ENCODE measurements around the gene ASH1L.

The ASH1L gene

GRCh38 chr1:155326020-155326526 lies 236.5 kb downstream of the ASH1L start:
- DNase-seq, result no peak

- DNase-seq, result no peak
These were observed 237.1 kb downstream of the ASH1L start for GRCh38 chr1:155325603-155325893.

DNA sequence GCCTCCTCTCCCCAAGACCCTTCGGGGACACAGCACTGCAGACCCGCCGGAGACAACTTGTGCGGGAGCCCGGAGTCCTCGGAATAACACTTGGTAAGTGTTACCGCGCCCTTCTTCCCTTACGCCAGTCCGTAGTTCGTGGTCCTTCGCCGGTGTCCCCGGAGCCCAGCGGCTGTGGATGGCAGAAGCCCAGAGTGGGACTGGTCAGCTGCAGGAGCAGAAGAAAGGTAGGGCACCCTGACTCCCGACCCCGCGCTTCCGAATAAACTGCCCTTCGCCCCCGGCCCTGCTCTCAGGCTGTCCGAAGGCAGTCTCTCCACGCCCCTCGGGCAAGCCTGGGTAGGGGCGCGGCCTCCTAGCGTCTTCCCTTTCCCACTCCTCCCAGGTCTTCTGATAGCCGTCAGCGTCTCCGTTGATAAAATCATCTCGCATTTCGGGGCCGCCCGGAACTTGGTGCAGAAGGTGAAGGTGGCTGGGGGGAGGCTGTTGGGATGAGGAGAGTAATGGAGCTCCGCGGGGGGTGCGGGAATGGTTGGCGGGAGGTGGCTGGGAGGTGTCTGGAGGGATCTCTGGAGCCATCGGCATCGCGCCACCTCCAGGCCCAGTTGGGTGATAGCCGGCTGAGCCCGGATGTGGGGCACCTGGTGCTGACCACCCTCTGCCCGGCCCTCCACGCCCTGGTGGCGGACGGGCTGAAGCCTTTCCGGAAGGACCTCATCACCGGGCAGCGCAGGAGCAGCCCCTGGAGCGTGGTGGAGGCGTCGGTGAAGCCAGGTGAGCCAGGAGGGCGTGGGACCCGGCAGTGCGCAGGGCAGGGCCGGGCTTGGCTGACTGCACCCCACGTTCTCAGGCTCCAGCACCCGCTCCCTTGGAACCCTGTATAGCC lies 237.6 kb downstream of the ASH1L start:
- no peak for DNase-seq

GRCh38 chr1:155324037-155324716 lies 238.4 kb downstream of the ASH1L start:
- DNase-seq, result peak; percentile 90 to 94

GRCh38 chr1:155323729-155324036 lies 238.9 kb downstream of the ASH1L start:
- DNase-seq, result peak; percentile 55 to 78

- peak; percentile 58 to 80 for DNase-seq
These were observed 239.5 kb downstream of the ASH1L start for GRCh38 chr1:155322953-155323728.

DNA sequence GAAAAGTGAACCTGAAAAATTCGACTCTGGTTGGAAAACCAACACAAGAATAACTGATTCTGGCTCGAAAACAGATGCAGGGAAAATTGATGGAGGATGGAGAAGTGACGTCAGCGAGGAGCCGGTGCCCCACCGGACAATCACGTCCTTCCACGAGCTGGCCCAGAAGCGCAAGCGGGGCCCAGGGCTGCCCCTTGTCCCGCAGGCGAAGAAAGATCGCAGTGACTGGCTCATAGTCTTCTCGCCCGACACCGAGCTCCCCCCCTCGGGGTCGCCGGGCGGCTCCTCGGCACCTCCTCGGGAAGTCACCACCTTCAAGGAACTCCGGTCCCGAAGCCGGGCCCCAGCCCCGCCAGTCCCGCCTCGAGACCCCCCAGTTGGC lies 240.0 kb downstream of the ASH1L start:
- peak in 1 of 2 donors; percentile 31 for DNase-seq

DNA sequence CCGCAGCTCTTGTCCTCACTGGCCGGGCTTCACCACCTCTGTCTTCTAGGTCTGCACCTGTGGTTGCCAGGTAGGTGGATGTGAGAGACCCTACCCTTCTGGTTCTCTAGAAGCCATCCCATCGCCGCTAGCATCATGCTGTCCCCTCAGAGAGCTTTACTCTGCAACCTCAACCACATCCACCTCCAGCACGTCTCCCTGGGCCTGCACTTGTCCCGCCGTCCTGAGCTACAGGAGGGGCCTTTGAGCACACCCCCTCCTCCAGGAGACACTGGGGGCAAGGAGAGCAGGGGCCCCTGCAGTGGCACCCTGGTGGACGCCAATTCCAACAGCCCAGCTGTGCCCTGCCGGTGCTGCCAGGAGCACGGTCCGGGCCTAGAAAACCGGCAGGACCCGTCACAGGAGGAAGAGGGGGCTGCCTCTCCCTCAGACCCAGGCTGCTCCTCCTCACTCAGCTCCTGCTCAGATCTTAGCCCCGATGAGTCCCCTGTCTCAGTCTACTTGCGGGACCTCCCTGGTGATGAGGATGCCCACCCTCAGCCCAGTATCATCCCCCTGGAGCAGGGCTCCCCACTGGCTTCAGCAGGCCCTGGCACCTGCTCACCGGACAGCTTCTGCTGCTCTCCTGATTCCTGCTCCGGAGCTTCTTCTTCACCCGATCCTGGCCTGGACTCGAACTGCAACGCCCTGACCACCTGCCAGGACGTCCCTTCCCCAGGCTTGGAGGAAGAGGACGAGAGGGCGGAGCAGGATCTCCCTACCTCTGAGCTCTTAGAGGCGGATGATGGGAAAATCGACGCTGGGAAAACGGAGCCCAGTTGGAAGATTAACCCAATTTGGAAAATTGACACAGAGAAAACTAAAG lies 240.7 kb downstream of the ASH1L start:
- DNase-seq, result no peak

- peak; percentile 41 to 70 for DNase-seq
These were observed 241.7 kb downstream of the ASH1L start, which contains the start of gene RUSC1 for GRCh38 chr1:155320661-155321617. TSS of gene RUSC1 (plus strand) at chr1:155320894. CDS start at chr1:155321774, 880 bp downstream.

GRCh38 chr1:155320252-155320651 lies 242.4 kb downstream of the ASH1L start:
- no peak for DNase-seq

GRCh38 chr1:155319536-155319935 lies 243.1 kb downstream of the ASH1L start:
- no peak for DNase-seq

DNA sequence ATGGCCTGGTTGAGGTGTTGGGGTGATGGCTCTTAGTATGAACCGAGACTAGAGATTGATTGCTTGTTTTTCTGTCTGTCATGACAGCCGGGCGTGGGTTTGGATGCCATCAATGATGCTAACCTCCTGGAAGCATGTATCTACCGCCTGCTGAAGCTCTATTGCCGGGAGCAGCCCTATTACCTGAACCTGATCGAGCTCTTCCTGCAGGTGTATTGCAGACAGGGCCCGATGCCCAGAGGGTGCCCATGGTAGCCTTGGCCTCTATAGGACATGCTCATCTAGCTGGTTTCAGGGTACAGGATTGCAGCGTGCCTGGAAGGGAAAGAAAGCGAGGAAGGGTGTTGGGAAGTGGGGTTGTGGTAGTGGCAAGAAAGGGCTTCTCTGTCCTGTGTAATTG lies 244.5 kb downstream of the ASH1L start:
- no peak for DNase-seq

DNA sequence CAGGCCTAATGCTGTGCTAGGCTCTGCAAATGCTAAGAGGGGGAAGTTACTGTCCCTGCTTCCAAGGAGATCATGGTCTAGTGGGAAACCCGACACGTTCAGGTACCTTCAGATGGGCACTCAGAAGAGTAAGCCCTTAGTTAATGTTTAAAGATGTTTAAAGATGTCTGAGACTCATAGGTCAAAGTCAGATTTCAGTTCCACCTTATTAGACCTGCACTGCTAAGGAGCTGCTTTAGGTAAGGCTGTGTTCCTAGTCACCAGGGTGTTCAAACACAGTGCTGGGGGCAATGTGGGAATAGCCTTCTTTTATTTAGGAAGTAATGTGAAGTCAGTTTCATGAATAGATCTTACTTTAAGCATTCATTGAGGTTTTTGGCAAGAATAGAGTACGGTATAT lies 245.7 kb downstream of the ASH1L start:
- DNase-seq, result no peak

DNA sequence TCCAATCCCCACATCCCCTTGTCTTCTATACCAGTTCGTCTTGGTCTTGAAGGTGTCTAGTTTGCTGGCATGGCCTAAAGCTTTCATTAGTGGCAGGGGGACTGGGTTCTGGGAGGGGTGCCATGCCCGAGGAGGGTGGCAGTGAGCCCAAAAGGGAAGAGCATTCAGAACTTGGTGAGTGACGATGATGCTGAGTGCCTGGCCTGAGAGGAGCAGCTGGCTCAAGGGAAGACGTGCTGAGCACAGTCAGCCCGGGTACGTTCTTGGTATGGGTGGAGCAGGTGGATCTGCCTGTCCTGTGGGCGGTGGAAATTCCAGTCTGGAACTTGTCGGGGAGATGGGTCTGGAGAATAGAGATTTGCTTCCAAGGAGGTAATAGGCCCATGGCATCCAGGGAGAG lies 249.3 kb downstream of the ASH1L start:
- DNase-seq, result peak in 1 of 2 donors; percentile 20

DNA sequence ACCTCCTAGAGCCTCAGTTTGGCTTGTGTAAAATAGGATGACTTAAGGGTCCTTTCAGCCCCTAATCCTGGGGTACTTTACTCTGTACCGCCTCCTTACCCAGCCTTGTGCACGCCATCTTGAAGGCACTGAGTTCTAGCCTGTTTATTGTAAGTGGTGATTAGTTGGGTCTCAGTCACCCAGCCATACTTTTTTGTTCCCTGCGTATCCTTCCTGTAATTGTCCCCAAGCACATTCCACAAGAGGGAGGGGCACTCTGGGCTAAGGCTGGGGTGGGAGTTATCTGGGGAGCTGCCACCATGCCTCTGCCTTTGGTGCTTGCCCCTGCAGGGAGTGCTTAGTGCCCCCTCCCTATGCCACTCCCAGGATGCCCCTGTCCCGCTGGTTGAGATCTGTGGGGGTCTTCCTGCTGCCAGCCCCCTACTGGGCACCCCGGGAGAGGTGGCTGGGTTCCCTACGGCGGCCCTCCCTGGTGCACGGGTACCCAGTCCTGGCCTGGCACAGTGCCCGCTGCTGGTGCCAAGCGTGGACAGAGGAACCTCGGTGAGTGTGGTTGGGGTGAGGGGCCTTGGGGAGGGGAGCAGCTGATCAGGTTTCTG lies 253.1 kb downstream of the ASH1L start:
- DNase-seq, result no peak

DNA sequence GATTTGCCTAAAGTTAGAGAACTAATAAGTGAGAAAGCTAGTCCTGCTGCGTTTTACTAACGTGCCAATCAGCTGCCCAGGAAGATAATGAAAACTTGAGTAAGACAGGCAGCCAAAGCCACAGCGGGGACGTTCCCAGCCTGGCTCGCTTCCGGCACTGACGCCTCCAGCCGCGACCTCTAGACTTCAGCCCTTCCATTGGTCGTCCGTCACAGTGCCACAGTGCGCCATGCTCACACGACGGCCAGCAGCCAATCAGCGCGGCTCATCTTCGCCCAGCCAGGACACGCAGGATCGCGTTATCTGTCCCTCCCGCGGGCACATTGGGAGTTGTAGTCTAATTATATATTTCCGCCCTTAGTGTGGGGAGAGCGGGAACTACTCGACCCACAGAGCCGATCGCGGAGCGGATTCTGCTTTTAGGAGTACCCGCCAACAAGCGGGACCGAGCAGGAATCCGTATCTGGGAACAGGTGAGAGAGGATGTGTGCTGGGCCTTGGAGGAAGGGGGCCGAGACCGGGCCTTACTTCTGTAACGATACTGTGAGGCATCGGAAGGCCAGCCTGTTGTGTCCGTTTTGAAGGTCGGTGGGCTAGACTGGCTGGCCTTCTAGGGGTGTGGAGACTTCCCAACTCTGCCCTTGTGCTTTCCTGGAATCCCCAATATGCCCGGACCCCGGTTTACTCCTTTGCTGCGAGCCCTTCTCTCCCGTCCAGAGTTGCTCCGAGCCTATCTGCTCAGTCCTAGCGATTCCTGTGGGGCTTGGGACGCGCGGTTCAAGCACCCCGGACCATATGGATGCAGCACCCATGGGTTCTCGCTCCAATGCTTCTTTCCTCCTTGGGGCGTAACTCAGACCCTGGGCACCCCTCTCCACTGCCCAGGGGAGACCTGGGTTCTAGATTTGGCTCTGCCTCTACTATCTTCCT lies 253.8 kb downstream of the ASH1L start, which contains the start of gene FDPS:
TSS of gene FDPS (plus strand) at position 374 of the 930 bp plus-strand sequence. CDS start 924 bp downstream, outside the sequence.
- DNase-seq, result peak; percentile 98 to 99

- no peak for DNase-seq
These were observed 255.3 kb downstream of the ASH1L start for GRCh38 chr1:155307247-155307740.

- DNase-seq, result no peak
These were observed 256.7 kb downstream of the ASH1L start for GRCh38 chr1:155305881-155306391.

DNA sequence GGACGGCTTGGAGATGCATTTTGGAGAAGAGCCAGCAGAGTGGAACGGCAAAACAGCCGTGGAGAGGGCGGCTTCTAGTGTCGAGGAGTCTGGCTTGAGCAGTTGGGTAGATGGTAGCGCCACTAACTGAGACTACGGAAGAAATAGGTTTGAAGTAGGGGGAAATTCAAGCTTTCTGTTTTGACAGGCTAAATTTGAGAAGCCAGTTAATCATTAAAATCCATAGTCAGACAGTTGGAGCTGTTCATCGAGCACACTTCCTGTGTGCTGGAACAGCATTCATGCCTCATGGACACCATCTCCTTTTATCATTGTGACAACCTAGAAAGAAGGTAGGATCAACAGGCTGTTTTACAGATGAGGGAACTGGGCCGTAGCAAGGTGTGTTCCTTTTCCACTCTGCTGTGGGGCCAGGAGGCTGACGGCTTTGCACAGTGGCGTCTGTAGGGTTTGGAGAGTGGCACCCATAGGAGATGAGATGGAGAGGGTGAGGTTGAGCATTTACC lies 258.0 kb downstream of the ASH1L start:
- DNase-seq, result no peak
